ENCODE measurements around the gene MICAL2.

MICAL2 gene

DNA sequence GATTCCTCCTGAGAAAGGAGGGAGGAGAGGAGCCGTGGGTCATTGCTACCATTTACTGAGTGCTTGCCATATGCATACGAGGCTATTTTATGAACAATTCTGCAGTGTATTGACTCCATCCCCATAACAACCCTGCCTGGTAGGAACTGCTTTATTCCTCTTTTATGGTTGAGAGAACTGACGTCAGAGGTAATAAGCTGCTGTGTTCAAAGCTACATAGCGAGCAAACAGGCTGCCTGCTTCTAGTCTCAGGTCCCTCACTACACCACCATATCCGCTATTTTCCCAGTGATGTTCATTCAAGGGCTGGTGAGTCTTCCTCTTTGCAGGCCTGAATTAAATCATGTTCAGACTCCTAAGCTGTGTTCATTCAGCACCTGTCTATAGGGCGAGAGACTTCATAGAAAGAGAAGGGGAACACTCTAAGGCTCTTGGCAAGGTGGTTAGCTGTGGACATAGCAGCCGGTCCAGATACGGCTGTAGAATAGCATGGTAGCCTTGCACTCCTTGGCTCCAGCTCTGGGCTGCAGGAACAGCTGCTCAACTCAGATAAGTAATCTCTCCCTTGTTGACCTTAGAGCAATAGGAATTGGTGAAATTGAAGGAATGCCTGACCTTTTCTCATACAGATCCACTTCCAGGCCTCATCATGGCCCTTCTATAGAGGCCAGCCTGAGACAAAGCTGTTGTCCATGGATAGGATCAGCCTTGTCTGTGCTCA is 82.6 kb downstream of the MICAL2 start:
- DNase-seq = no peak

DNA sequence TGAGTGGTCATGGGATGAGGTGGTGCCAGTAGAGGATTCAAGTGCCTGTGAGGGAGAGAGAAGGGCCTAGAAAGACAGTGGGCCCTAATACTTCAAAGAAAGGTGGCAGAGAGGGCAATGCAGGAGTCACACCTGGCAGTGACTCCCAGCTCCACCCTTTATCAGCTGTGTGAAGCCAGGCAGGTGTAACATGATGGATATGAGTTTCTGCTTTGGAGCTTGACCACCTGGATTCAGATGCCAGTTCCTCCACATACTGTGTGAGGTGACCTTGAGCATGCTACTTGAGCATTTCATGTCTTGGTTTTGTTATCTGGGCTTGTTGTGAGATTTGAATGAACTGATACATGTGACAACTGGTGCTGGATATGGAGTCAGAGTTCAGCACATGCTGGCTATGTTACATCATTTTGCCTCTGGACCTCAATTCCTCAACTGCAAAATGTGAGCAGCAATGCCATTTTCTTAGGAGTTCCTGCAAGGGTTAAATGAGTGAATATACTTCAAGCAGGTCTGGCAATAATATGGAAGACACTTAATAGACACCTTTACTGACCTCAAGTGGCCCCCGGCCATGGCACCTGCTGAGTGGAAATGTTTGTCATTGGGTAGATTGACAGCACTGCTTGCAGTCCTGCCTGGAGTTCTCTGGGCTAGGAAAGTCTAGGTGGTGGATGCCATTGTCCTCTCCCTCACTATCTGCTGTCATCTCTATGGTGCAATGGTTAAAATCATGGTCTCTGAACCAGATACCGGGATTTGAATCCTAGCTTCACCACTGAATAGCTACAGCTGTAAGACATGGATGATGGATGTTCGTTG is 83.3 kb downstream of the MICAL2 start:
- no peak for DNase-seq

DNA sequence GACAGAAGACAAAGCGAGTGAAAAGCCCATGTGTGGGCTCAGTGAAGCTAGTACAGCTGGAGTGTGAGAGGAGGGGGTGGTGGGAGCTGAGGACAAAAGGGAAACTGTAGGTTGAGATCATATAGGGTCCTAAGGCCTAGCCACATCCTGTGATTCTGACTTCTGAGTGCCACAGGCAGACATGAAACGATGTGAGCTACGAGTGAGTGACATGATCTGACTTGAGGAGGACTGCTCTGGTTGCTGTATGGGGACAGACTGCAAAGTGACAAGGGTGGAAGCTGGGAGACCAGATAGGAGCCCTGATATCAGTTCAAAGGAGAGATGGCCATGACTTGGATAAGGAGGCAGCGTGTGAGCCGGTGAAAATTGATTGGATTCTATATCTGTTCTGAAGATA is 85.4 kb downstream of the MICAL2 start:
- DNase-seq = no peak

DNA sequence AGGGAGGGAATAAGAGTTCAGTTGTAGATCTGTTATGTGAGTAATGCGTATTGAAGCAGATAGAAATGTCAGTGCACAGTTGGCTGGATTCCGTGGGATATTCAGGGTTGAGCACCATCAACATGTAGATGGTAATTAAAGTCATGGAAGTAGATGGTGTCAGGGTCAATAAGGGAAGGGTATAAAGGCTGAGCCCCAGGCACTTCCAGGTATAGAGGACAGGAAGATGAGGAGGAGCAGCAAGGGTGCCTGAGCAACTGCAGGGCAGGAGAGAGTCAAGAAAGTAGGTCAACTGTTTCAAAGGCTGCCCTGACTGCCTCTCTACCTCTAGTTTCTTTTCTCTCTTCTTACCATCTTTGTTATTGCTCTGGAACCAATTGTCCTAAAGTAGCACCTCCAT is 85.9 kb downstream of the MICAL2 start:
- no peak for DNase-seq

DNA sequence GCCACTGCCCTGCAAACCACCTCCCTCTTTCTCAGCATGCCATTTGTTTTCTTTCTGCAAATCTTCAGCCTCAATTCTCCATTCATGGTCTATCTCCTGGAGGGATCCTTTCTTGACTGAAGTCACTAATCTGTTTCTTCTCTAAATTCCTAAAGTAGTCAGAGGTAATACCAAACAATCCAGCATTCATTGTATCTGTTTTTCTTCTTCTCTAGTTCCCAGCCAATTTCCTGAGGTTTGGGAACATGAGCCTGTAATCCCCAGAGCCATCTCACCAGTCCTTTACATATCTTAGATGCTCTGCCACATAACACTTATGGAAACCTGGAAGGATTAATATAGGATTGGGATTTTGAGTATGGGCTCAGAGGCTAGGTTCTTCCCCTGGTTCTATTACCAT is 86.5 kb downstream of the MICAL2 start:
- DNase-seq = no peak

DNA sequence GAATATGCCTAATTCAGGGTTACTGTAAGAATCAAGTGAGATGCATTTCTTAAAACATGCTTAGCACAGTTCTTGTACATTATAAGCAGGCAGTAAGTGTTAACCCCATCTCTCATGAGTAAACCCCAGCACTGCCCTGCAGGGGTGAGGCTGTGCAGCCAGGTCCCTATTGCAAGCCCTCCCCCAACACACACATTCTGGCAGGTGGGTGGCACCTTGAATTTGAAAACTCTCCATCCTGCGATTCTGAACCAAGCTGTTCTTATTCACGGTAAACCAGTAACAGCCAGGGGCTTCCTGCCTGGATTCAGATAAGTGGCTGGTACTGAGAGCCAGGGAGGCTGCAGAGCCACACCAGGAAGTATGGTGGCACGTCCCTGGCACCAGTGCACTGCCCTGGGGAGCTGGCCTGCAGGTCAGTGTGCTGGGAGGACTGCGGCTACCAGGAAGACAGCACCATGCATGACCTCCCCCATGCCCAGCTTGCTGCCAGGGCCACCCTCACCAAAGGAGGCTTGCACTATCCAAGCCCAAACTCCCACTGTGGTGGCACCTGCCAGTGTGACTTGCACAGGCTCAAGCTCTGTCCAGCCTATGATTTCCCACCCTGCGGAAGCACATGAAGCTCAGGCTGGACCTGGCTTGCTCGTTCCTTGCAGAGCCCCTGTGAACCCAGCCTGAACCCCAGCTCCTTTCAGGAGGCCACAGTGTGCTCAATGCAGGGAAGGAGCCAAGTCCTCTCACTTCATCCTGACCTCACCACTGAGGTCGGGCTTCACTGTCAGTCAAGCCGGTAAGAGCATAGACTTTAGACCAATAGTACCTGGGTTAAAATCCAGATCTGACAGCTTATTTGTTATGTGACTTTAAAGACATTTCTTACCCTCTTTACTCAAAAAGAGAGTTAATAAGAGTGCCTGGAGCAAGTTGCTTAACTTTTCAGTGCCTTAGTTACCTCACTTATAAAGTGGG is 88.1 kb downstream of the MICAL2 start:
- no peak for DNase-seq

DNA sequence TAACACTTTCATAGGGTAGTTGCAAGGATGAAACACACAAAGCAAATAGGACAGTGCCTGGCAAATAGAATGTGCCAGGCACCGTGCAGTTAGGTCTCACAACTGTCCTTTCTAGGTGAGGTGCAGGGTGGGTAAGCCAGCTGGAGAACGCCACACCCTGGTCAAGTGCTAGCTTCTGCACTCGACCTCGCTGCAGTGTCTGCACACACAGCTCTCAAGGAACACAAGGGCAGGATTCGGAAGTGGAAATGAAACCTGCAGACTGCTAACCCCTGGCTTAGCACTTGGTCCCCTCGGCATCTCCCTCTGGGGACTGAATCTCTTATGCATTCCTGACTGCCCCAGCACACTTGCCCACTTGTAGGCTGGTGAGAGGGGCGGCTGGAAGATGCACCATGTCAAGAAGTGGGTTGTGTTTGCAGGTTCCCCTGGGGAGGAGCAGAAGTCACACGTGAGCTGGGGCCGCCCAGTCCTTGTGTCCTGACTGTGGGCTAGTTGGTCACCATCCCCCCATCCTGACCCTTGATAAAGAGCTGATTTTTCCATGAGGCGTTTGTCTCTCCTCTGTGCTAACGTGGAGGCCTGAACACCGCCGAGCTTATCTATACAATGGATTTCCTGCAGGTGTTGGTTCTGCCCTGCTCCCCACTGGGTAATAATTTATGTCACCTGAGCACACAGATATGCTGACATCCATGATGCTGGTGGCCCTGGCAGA is 89.0 kb downstream of the MICAL2 start:
- no peak for DNase-seq

DNA sequence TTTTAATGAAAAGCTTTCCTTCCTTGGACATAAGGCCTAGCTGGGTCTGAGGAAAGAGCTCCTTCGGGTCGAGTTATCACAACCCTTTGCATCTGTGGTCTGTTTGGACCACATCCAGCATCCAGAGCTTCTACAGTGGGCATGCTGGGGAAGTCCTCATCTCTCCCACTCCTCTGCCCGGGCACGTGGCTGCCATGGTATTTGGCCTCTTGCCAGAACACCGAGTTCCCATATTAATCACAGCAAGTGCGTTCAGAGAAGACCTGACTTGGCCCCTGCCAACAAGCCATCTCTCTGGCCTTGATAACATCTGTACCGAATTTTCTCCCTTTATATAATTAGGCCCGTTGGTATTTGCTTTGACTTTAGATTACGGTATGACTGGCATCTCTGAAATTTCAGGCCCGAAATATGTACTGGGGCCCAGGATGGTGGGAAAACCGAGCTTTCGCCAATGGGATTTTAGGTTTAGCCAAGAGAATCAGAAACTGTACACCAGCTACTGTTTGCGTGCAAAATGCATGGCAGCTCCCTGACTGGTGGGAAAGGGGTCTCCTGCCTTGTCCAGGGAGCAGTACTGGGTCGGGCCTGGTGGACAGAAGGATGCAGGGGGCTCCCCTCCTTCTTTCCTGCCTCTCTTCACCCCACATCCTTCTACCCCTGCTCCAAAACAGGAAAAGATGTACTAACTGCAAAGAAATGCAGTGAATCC is 90.0 kb downstream of the MICAL2 start:
- no peak for DNase-seq

DNA sequence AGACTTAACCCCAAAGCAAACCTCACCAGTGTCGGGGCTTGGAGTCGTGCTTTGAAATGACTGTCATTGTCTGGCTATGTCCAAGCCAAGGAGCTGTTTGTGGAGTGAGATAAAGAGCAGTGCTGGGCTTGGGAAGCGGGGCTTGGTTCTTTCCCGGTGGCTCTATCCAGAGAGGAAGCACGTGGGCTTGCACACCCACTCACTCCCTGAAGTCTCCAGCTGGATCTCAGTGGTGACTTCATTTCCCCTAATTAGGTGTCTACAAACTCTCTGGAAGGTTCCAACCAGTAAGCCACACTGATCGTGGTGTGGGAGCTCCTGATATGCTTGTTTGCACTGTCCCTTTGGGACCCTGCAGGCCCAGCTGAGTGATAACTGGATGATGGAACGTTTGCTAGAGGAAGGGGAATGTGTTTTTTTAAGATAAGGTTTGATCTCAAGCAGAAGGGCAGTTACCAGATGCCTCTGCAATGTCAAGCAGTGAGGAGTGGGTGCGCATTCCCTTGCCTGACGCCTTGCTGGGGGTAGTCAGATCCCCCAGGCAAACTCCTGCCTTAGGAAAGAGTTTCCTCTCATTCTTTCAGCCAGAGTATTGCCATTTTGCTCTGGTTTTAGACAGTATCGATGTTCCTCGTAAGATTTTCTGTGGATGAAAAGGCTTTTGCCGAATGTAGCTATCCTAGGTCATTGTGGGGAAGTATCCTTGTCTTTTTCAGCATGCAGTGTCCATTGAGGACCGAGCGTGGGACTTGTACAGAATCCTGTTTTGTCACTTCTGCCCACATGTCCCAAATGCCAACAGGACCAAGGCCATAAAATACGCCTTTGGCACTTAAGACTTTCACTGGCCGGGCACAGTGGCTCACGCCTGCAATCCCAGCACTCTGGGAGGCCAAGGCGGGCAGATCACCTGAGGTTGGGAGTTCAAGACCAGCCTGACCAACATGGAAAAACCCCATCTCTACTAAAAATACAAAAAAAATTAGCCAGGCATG is 90.9 kb downstream of the MICAL2 start:
- DNase-seq = no peak

DNA sequence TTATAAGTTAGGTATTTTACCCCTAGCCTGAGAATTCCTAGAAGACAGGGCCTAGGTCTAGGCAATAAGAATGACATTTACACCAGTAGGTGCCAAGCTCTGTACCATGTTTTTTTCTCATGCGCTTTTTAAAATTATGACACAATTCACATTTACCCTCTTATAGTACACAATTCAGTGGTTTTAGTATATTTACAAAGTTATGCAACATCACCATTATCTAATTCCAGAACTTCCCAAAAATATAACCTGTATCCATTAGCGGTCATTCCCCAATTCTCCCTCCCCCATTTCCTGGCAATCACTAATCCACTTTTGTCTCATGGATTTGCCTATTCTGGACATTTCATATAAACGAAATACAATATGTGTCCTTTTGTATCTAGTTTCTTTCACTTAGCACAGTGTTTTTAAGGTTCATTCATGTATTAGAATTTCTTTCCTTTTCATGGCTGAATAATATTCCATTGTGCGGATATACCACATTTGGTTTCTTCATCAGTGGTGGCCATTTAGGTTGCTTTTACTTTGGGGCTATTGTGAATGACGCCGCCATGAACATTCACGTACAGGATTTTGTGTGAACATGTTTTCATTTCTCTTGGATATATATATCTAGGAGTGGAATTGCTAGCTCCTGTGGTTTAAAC is 92.4 kb downstream of the MICAL2 start:
- DNase-seq = no peak

DNA sequence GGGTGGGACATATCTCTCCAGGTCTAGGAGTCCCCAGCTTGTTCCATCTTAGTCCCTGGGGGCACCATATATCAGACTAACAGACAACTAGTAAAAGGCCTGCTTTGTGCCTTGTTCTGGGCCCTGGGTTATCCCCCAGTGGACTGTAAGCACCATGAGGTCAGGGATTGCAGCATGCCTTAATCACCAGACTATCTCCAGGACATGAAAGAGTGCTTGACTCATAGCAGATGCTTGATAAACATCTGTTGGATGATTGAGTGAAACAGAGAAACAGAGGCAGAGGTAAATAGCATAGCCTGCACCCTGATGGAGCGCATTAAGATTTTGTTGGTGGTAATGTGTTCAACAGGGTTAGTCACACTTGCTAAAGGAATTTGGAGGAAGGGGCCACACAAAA is 94.1 kb downstream of the MICAL2 start:
- DNase-seq = no peak

DNA sequence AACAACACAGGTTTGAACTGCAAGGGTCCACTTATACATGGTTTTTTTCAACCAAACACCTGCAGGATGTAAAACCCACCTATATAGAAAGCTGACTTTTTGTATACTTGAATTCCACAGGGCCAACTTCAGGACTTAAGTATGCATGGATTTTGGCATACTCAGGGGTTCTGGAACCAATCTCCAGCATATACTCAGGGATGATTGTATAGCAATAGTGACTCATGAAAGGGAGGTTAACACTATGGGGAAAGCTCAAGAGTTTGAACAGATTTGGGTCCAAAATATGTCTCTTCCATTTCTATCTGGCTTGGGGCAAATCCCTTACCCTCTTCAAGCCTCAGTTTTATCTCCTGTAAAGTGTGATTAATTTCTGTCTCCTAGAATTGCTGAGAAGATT is 94.9 kb downstream of the MICAL2 start:
- DNase-seq = no peak

DNA sequence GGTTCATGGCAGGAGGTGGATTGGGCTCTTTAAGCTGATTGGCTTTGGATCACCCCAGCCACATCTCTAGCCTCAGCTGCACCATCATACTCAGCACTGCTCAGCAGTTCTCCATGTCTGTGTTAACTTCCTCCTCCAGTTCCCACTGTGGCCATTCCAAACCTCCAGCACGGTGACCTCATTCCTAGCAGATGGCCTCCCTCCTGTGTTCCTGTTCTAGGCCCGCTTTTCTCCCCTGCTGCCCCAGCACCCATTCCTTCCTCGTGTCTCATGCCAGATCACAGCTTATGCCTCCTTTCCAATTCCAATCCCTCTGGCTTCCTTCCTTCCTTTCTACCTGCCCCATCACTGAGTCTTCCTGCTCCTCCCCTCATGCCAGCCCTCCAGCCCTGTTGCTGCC is 96.1 kb downstream of the MICAL2 start:
- DNase-seq = no peak

DNA sequence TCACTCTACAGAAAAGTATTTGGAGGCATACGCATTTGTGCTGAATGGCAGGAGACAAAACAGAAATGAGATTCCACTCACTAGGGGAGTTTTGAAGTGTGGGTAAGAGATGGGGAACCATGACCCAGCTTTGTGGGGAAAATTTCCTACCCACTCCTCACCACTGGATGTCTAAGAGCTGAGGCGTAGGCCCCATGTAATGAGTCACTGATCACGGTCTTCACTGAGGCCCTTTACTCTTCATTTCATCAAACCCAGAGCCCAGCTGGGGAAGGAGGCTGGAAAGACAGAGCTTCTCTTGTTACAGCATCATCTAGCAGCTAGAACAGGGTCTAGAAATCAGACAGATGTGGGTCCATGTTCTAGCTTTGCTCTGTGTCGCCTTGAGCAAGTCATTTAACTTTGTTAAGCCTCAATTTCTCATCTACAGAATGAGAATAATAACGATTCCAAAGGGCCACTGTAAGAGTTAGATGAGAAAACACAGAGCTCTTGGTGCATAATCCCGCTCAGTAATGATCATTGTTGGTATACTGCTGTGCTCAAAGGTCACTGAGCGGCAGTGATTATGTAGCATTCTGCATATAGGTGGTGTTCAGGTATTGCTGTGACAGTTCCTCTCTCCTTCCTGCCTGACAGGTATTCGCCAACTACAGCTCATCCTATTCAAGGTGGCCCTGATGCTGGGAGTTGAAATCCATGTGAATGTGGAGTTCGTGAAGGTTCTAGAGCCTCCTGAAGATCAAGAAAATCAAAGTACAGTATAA is 97.2 kb downstream of the MICAL2 start:
- no peak for DNase-seq

DNA sequence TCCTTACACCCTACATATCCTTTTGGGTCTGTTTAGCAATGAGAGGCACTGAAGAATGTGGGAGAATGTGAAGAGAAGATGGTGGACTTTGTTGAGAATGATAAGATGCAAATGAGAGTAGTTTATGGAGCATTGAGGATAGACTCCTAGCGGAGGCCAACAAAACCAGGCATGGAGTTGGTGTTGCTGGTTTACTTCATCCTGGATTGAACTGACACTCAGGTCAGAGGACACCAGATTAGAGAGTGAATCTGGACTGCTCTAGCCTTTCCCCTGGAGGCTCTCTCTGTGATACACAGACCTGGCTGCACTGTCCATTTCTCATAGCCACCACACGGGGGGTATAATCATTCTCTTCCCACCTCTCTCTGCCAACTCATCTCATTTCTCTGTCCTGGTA is 98.7 kb downstream of the MICAL2 start:
- no peak for DNase-seq

DNA sequence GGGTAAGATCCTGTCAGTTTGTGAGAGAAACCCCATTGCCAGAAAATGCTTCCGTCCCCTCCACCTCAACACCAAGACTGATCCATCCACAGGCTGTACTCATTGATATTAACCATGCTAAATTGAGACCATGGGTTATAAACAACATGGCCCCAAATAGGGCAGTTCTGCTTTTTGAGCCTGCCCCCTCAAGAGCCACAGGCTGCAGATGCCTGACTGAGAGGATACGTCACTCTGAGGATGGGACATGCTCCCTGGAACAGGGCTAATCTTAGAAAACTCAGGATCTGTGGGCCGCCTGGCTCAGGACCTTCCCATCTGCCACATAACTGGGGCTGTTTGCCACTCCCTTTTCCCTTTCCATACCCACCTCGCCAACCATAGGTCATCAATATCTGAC is 99.8 kb downstream of the MICAL2 start:
- no peak for DNase-seq

DNA sequence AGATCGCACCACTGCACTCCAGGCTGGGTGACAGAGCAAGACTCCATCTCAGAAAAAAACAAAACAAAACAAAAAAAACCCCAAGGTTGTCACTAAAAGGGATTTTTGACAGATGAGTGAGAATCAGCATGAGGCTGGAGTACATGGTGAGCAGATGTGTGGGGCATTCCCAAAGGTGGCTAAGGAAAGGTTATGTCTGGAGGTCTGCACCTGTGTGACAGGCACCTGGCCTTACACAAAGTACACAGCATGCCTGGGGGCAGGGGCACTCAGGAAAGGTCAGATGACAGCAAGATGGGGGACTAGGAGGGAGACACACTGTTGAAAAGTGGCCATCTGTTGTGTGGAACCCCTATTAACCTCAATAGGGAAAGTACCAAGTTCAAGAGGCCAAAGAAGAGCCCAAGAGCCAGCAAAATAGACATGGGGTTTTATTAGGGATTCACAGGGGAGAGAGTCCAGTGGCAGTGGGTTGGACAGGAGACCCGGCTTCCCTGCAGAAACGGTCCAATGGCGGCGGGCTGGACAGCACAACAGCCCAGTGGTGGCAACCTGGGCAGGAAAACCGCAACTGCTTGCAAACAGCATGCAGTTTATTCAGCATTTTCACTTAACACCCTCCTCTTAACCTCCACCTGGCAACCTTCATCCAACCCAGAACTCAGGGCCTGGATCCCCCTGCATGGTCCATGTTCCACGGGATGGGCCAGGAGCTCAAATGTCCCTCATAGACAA is 101.1 kb downstream of the MICAL2 start:
- no peak for DNase-seq

DNA sequence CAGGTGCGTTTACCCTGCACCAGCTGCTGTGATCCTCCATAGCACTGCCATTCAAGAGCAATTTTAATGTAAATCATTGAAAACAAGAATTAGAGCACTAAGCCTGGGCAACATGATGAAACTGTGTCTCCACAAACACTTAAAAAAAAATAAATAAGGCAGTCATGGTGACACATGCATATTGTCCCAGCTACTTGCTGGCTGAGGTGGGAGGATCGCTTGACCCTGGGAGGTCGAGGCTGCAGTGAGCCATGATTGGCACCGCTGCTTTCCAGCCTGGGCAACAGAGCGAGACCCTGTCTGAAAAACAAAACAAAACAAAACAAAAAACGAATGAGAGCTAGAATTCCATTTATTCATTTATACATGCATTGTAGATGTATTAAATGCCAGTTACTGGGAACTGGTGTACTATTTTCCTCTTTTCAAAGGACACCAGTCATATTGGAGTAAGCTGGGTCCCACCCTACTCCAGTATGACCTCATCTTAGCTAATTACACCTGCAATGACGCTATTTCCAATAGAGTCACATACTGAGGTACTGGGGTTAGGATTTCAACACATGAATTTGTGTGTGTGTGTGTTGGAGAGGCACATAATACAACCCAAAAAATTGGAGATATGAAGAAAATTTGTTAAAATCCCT is 101.9 kb downstream of the MICAL2 start:
- DNase-seq = no peak
